GF-D8 (cell line): Measurements from ENCODE around the gene NCAPH2.

Source experiments
- DNase-seq: peaks from one replicate; lab custom pipeline; 2025; lab: John Stamatoyannopoulos, UW

NCAPH2 gene

DNA sequence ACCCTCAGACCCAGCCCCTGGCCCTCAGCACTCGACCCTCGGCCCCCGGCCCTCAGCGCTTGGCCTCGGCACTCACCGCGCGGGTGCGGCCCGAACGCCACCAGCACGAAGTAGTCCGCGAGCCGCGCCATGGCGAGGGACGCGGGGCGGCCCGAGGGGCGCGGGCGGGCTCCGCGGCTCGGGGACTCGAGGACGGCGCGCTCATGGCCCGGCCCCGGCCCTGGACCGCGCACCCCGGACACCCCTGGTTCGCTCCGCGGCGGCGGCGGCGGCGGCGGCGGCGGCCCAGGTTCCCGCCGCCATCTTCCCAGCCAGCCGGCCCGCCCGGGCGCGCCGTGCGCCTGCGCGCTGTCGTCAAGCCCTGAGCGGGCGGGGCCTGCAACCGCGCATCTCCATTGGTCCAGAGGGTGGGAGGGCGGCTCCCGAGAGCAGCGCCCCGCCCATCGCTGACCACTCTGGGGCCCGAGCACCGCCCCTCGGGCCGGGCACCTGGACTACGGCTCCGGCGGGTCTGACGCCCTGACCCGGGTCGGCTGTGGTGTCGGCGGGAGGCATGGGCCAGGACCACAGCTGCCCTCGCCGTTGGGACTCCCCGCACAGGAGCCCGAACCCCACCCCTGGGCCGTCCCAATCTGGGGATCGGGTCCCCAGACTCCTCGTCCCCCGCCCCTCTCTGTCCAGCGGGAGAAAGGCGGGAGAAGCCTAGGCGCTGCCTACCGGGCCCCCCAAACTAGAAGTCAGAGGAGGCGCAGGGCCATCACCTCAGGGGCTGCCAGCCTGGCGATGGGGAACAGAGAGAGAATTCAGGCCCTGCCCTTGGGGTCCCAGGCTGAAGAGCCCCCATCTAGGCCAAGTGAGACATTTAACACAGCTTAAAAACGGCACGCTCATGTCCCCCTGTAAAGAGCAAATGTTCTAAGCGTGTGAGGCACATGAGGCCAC, 33.0 kb upstream of the NCAPH2 start, which contains the start of gene SBF1:
Gene SBF1 (minus strand): TSS at position 326 of the 942 bp plus-strand sequence. CDS start 195 bp downstream, at position 131.
- peak; percentile 37 for DNase-seq

DNA sequence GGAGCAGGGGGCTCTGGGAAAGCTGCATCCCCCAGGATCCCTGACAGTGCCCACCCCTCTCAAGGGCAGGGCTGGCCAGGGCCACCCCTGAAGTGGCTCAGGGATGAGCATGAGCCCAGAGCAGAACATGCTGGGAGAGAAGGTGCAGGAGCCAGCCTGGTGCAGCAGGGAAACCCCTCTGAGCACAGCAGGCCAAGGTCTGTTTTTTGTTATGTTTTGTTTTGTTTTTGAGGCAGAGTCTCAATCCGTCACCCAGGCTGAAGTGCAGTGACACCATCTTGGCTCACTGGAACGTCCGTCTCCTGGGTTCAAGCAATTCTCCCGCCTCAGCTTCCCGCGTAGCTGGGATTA, 32.4 kb upstream of the NCAPH2 start:
- DNase-seq = no peak

DNA sequence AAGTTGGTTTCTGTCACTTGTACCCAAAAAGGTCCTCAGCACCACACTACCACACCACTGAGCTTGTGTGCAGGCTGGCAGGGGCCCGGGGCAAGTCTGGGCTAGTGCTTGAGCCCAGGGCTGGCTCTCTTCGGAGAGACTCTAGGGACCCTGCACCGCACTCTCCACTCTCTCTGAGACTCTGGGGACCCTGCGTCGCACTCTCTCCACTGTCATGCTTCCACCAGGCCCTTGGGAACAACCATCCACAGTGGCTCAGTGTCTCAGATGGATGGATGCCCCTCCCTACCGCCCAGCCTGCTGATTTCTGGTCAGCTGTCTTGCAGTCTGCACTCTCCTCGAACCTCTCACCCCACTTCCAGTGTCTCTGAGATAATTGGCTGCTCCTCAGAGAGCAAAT, 31.2 kb upstream of the NCAPH2 start:
- DNase-seq = no peak

DNA sequence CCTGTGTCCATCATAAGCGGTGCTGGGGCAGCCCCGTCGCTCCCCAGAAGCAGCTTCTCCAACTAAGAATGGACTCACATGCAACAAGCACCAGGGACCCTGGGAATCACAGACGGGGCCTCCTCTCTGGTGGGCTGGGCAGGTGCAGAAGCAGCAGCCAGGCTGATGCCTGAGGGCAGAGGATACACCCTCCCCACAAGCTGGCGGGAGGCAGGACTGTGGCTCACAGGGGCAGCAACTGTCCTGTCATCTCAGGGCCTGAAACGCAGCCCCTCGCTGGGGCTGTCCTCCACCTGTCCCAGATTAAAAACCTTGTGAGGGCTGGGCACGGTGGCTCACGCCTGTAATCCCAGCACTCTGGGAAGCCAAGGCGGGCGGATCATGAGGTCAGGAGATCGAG, 30.1 kb upstream of the NCAPH2 start:
- no peak for DNase-seq

DNA sequence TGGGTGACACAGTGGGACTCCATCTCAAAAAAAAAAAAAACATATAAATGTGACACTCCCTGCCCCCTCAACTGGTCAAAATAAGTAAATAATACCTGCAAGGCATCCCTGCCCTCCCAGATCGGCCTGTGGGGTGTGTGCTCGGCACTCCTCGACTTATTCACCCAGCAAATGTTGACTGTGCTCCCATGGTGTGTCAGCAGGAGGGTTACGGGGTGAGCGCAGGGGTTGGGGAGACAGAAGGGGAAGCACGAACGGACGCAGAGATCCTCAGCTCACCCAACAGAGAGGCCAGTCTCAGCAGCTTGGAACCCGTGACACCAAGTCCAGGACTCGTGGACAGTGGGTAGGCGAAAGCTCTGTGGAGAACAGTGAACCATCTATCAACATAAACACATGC, 28.3 kb upstream of the NCAPH2 start:
- no peak for DNase-seq

DNA sequence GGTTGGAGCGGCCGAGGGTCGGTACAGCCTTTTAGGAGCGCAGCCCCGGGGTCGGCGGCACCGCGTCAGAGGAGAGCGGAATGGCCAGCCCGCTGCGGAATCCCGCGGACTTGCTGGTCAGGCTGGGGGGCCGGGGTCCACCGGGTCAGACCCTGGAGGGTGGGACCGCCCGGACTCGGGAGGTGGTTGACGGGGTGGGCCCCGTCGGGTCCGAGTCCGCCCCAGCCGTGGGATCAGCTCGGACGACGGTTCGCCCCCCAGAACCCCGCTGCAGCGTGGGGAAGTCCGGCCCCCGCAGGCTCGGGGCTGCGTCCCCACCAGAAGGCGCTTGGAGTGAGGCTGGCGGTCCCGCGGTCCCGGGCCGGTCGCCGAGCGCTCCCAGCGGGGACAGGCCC, 27.0 kb upstream of the NCAPH2 start:
- DNase-seq = no peak

DNA sequence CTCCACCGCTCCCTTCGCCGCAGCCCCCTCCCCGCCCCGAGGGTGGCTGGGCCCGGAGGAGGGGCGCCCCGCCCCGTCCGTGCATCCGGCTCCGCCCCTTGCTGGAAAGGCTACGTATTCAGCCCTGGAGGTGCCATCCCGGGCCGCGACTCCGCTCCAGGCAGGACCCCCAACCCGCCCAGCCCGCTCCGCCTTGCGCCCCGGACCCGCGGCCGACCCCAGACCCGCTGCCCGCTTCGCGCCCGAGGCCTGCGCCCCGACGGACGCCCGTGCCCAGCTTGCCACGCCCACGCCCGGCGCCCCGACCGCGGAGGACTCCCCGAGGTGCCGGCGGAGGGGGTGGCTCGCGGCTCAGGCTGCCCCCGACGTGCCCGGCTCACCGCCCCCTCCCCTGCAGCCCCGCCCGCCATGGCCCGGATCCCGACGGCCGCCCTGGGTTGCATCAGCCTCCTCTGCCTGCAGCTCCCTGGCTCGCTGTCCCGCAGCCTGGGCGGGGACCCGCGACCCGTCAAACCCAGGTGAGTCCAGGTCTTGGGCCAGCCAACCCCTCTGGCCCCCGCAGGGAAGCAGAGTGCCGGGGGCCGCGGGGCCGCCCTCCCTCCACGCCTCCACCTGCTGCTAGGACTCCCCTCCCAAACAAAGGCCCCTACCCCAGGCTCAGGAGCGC, 26.5 kb upstream of the NCAPH2 start, which contains the start of gene ADM2:
Gene ADM2 (plus strand): TSS at position 104 of the 667 bp plus-strand sequence. CDS start 305 bp downstream, at position 409.
- DNase-seq = no peak

DNA sequence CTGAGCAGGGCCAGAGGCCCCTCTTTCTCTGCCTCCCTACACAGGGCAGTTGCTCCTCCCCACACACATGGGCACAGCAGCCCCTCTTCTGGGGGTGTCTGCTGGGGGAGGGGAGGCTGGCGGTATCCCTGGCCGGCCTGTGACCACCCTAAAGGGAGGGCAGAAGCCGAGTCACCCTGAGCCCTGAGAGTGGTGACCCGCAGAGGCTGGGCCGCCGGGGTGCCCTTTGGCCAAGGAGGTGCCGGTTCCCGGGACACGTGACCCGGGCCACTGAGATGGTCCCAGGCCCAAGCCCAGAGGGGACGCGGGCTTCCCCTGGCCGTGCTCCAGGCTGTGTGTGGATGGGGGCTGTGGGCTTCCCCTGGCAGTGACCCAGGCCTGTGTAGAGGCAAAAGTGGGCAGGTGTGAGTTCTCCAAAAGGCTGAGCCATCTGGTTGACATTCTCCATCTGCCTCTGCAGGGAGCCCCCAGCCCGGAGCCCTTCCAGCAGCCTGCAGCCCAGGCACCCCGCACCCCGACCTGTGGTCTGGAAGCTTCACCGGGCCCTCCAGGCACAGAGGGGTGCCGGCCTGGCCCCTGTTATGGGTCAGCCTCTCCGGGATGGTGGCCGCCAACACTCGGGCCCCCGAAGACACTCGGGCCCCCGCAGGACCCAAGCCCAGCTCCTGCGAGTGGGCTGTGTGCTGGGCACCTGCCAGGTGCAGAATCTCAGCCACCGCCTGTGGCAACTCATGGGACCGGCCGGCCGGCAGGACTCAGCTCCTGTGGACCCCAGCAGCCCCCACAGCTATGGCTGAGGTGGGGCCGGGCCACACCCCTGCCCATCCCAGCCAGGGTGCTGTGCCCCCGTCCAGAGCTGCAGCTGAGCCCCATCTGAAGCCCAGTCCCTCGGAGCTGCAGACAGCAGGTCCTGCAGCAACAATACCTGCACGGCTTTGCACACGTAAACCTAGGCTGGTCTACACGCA, 25.6 kb upstream of the NCAPH2 start:
- DNase-seq = no peak

DNA sequence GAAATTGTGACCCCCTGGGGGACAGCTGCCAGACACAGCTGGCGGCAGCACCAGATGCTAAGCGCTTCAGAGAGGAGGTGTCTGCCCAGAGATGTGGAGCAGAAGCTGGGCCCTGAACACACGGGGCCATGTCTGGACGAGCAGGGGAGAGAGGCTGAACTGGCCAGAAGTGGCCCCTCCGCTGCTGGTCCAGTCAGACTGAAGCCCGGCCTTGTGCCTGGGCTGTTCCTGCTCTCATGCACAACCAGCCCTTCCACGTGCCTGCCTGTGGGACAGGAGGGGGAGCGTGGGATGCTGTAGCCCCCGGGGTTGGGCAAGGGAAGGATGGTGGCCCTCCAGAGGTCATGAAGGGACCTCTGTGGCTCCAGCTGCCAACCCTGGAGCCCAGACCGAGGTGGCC, 24.9 kb upstream of the NCAPH2 start:
- DNase-seq = no peak

DNA sequence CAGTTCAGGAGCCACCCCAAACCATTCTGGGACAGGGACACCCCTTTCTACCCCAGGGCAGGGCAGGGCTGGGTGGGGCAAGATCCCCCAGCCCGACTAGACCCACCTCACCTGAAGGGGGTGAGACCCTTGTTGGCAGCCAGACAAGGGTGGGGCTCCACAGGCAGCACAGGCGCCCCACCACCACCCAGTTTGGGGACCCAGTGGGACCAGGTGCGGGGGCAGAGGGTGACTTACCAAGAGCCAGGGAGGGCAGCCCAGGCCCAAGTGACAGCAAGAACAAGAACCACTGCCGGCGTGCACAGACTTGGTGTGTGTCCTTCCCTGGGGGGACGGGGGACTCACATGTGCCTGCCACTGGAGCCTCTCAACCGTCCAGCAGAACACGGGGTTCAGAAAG, 24.5 kb upstream of the NCAPH2 start:
- DNase-seq = no peak

DNA sequence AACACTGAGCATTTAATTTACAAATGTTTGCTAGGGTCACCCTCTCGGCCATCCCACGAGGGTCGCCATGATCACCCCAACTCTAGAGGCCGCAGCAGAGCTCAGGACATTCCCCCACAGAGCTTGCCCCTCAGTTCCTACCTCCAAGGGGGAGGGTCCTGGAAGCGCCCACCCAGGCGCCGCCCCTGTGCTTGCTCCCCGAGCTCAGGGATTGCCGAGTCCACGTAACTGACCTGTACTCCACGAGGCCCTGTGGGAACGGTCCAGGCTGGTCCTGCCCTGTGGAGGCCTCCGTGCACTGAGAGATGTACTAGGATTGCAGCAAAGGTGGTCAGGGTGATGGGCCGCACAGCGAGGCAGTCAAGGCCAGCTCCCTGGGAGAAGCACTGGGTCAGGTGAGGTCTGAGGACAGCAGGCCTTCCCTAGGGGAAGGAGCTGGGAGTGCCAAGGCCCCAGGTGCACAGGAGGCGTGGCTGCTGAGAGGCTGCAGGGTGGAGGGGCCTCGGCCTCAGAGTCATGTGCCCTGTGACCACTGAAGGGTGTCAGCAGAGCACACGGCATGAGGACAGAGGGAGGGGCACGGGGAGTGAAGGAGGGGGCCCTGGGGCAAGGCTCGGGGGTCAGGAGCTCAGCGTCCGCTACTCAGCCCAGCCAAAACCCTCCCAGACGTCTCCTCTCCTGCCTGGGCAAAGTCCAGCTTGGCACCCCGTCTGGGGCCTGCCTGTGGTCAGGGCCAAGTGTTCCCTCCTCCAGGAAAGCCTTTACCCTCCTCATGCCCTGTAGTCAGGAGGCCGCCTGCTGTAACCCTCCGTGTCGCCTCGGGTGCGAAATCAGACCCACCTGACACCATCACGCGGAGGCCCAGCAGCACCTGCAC, 23.8 kb upstream of the NCAPH2 start:
- no peak for DNase-seq

DNA sequence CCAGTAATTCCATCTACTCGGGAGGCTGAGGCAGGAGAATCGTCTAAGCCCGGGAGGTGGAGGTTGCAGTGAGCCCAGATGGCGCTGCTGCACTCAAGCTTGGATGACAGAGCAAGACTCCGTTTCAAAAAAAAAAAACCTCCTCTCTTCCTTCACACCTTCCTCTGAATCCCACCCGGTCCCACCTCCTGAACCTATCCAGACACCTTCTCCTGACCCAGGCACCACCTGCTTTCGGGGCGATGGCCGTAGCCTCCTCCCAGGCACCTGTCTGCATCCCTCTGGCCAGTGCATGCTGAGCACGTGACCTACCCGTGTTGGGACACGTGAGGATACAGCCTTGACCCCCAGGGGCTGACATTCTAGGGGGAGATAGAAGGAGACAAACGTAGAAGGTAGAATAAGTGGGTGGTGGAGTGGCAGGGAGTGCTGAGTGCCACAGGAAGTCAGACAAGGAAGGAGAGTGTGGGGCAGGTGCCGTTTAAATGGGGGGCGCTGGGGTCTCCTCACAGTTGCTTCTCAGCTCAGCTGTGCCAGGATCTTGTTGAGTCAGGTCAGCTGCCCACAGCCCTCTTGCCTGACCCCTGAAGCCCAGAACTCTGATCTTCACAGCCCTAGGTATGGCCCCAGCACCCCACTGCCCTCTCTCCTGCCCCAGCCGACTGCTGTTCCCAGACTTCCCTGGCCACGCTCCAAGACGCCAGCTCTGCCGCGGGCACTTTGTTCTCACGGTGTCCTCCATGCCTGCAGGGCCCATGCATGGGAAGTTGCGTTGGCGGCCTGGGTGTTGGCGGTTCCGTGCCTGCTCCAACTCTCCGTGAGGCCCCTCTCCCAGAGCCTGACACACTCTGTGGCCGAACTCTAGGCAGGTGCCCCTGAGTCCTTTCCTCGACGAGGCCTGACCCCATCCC, 22.5 kb upstream of the NCAPH2 start:
- no peak for DNase-seq

DNA sequence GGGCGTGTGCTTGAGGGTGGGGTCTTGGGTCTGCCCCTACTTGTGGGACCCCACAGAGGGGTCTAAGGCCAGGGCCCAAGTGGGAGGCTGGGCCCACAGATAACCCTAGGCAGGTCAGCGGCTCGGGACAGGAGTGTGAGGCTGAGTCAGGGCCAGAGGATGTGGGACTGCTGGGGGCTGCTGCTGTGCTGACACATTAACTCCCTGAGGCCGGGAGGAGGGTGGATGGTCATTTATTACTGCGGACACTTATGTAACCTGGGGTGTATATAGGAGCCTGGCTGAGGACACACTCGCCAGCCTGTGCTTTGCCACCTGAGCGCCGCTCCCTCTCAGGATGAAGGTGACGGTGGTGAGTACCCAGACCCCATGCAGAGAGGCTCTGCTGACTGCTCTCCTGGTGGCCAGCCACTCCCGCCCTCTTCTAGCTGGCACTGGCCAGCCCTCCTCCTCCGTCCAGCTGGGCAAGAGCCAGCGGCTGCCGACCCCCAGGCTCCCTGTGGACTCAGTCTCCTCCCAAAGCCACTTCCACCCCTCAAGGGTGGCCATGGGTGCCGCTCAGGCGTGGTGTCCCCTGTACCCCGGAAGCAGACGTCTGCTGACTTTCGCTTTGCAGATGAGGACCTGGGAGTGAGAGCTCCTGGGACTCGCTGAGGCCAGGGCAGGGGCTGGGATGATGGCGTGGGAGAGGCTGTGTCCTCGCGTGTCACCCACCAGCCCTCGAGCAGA, 21.3 kb upstream of the NCAPH2 start, which contains the start of gene MIOX:
Gene MIOX (plus strand): TSS at position 299 of the 729 bp plus-strand sequence. CDS start 39 bp downstream, at position 338.
- DNase-seq = no peak

DNA sequence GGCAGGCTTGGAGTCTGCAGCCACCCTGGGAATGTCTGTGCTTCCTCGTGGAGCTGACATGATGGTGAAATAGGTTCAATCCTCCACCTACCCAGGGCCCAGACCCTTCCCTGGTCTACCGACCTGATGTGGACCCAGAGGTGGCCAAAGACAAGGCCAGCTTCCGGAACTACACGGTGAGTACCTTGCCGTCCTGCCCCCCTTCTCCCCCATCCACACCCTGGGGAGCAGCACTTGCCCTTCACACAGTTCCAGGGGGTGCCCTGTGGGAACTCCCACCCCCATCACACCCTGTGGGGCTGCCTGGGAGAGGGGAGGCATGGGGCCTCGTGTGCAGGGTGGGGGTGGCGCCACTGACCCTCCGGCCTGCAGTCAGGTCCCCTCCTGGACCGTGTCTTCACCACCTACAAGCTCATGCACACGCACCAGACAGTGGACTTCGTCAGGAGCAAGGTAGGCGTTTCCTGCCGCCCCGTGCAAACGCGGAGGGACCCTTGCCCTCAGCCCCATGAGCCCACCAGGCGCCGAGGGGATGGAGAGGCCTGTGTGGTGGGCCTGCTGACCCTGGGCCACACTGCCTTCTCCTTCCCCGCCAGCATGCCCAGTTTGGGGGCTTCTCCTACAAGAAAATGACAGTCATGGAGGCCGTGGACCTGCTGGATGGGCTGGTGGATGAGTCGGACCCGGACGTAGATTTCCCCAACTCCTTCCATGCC, 20.6 kb upstream of the NCAPH2 start:
- DNase-seq = no peak

DNA sequence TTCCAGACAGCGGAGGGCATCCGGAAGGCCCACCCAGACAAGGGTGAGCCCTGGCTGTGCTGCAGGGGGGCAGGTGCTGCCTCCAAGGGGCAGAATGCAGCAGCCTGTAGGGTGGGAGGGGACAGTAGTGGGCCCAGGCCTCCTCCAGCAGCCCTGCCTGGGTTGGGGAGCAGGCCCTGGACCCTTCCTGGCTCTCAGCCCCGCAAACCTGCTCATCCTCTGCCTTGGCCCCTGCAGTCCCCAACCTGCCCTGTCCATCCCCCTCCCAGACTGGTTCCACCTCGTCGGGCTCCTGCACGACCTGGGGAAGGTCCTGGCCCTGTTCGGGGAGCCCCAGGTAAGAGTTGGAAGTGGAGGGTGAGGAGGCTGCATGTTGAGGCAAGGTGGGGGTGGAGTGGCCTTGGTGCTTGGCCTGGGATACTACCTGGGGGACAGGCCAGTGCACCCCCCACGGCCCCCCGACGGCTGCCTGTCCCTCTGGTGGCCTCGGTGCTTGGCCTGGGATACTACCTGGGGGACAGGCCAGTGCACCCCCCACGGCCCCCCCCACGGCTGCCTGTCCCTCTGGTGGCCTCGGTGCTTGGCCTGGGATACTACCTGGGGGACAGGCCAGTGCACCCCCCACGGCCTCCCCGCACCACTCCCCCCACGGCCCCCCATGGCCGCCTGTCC, 19.9 kb upstream of the NCAPH2 start:
- DNase-seq = no peak

DNA sequence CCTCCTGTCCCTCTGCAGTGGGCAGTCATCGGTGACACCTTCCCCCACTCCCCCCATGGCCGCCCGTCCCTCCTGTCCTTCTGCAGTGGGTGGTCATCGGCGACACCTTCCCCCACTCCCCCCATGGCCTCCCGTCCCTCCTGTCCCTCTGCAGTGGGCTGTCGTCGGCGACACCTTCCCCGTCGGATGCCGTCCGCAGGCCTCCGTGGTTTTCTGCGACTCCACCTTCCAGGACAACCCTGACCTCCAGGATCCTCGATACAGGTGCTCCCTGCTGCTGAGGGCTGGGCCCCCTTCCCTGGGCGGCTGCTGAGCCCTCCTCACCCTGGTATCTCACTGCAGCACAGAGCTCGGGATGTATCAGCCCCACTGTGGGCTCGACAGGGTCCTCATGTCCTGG, 19.1 kb upstream of the NCAPH2 start:
- DNase-seq = no peak

DNA sequence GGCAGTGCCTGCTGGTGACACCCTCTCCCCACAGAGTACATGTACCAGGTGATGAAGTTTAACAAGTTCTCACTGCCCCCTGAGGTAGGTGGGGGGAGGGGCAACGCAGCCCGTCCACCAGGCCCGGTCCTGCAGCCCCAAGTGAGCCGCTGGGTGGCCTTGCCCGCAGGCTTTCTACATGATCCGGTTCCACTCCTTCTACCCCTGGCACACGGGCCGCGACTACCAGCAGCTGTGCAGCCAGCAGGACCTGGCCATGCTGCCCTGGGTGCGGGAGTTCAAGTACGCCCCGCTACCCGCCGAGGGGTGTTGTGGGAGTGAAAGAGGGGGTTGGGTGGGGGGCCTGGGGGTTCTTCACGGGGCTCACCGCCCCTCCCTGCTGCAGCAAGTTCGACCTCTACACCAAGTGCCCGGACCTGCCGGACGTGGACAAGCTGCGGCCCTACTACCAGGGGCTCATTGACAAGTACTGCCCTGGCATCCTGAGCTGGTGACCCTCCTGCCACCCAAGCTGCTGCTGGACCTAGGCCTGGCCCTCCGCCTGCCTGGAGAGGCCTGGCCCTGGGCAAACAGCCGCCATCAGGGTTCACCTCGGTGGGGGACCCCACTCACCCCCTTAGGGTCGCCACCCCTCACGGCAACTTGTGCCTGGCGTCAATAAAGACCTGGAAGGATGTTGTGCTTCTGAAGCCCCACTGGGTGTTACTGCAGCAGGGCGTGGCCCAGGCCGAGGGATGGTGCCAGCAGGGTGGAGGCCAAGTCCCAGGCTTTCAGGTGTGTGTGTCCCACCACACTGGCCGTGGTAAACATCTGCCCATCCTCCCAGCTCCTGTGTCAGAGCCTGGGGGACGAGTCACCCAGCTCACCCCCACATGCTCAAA, 18.4 kb upstream of the NCAPH2 start:
- DNase-seq = no peak
